ENCODE results near the gene CNTNAP5. TPM values are rescaled to one million over a fixed set of nuclear protein-coding genes. Genes with fewer than 3 reads are reported as not detected.

Gene CNTNAP5
- total and polyA plus RNA-seq, 2 of the 8 experiments (the other 6 are each of a cell fraction or from before 2014, with no cell fraction given): 0.11 to 0.76 TPM

DNA sequence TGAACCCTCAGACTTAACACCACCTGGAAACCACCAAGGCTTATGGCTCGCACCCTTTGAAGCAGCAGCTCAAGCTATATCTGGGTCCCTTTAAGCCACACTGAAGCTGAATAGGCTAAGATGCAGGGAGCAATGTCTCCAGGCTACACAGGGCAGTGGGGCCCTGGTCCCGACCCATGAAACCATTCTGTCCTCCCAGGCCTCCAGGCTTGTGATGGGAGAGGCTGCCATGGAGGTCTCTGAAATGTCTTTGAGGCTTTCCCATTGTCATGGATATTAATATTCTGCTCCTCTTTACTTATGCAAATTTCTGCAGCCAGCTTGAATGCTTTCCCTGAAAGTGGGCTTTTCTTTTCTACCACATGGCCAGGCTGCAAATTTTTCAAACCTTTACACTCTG, 608.7 kb downstream of the CNTNAP5 start:
- POLR2A ChIA-PET (ENCODE audit: partially characterized antibody): no interaction called here
- no peak overlapping the region for H3K4ac ChIP-seq (replicated peaks; ENCODE audit: insufficient read length, low read depth, low read length)
- no peak overlapping the region for H3K9ac ChIP-seq (replicated peaks in 1 of 4; ENCODE audit: extremely low read depth in 1 of 4, low read depth in 3 of 4, low read length in 3 of 4)
- H2AFZ ChIP-seq (ENCODE audit: low read length): no peak overlapping the region
- H2BK120ac ChIP-seq (replicated peaks; ENCODE audit: low read depth, low read length): no peak overlapping the region
- no peak for FAIRE-seq
- CTCF ChIA-PET (ENCODE audit: partially characterized antibody): interaction anchor here (1.1 kb wide), 1 partner anchor 10 kb away, joined by 3 read pairs; no protein-coding TSS in a partner anchor
- no peaks in the 10 kb centered on the region for H3K79me2 ChIP-seq (ENCODE audit: control insufficient read depth in 1 of 2, insufficient read depth in 2 of 2, low read length in 2 of 2)
- no peak for DNase-seq (ENCODE audit: low read depth in 1 of 2, low spot score in 2 of 2)
- no peak overlapping the region for H3K4me3 ChIP-seq (ENCODE audit: extremely low read depth in 1 of 4, insufficient read depth in 2 of 4, low read depth in 3 of 4, low read length in 4 of 4)
- H2BK20ac ChIP-seq (ENCODE audit: low read length): no peak overlapping the region
- no peak overlapping the region for H3K18ac ChIP-seq (ENCODE audit: extremely low read depth, low read length)
- H4K5ac ChIP-seq (ENCODE audit: insufficient read length, low read depth, low read length): no peak overlapping the region
- H2BK15ac ChIP-seq (ENCODE audit: low read length): no peak overlapping the region
- H3K4me2 ChIP-seq (ENCODE audit: insufficient read depth in 1 of 2, low read depth in 2 of 2, low read length in 2 of 2): no peak overlapping the region
- no peaks in the 10 kb centered on the region for H3K27me3 ChIP-seq (replicated peaks in 1 of 4; ENCODE audit: control insufficient read depth in 3 of 4, extremely low read depth in 1 of 4, insufficient read depth in 3 of 4, low read length in 3 of 4)
- H3K9me3 ChIP-seq (ENCODE audit: insufficient read depth in 2 of 2, low read depth in 1 of 2, low read length in 1 of 2): peaks cover 14 to 24% of the 10 kb centered on the region in 2 experiments; a peak in 3 of 4 replicates
- H3K56ac ChIP-seq (replicated peaks; ENCODE audit: insufficient read length, low read depth, low read length): no peak overlapping the region
- H4K20me1 ChIP-seq (replicated peaks in 1 of 2; ENCODE audit: control insufficient read depth in 1 of 2, insufficient read depth in 2 of 2, low read length in 2 of 2): no peaks in the 10 kb centered on the region
- H2BK5ac ChIP-seq (ENCODE audit: low read depth, low read length): no peak overlapping the region
- no peak overlapping the region for H4K8ac ChIP-seq (ENCODE audit: extremely low read depth, insufficient read depth, low read length)
- no peak overlapping the region for H2BK12ac ChIP-seq (ENCODE audit: low read depth, low read length)
- H3K23ac ChIP-seq (ENCODE audit: insufficient read length): no peak overlapping the region
- H2AK5ac ChIP-seq (ENCODE audit: low read depth, low read length): no peak overlapping the region
- H3K14ac ChIP-seq (ENCODE audit: insufficient read length): no peak overlapping the region
- 89% methylated on average over 2 of the region's 2 CpGs; no CpG with 5 or more reads in 1 of the 2 experiments for WGBS, 2 experiments (ENCODE audit: extremely low coverage in 1 of 2, insufficient coverage in 1 of 2, insufficient read length in 1 of 2, insufficient replicate concordance in 2 of 2, low coverage in 1 of 2, low lambda C conversion rate in 2 of 2, missing lambda C conversion rate in 1 of 2)
- no peak overlapping the region for H4K91ac ChIP-seq (replicated peaks; ENCODE audit: insufficient read length, low read length)
- no peak overlapping the region for H3K27ac ChIP-seq (ENCODE audit: low read depth, low read length)
- no peaks in the 10 kb centered on the region for H3K23me2 ChIP-seq (ENCODE audit: low read depth, low read length)
- no peaks in the 10 kb centered on the region for H3K79me1 ChIP-seq (ENCODE audit: low read depth, low read length)
- no peaks in the 10 kb centered on the region for H3K4me1 ChIP-seq (replicated peaks in 1 of 4; ENCODE audit: control insufficient read depth in 3 of 4, insufficient read depth in 4 of 4, low read length in 3 of 4)
- H3K36me3 ChIP-seq (ENCODE audit: control insufficient read depth in 2 of 4, insufficient read depth in 4 of 4, low read length in 3 of 4): no peaks in the 10 kb centered on the region
- TF ChIP-seq SP4 (IDR thresholded peaks at IDR 0.05; ENCODE audit: low read length): no peak
- TF ChIP-seq, protein P1, sequence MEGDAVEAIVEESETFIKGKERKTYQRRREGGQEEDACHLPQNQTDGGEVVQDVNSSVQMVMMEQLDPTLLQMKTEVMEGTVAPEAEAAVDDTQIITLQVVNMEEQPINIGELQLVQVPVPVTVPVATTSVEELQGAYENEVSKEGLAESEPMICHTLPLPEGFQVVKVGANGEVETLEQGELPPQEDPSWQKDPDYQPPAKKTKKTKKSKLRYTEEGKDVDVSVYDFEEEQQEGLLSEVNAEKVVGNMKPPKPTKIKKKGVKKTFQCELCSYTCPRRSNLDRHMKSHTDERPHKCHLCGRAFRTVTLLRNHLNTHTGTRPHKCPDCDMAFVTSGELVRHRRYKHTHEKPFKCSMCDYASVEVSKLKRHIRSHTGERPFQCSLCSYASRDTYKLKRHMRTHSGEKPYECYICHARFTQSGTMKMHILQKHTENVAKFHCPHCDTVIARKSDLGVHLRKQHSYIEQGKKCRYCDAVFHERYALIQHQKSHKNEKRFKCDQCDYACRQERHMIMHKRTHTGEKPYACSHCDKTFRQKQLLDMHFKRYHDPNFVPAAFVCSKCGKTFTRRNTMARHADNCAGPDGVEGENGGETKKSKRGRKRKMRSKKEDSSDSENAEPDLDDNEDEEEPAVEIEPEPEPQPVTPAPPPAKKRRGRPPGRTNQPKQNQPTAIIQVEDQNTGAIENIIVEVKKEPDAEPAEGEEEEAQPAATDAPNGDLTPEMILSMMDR (IDR thresholded peaks at IDR 0.05; ENCODE audit: control extremely low read depth in 1 of 3, insufficient read depth in 1 of 3, low read depth in 1 of 3, low read length in 3 of 3): no peak
- no peak for TF ChIP-seq SP2 (IDR thresholded peaks at IDR 0.05; ENCODE audit: low read length)
- TF ChIP-seq CEBPB (IDR thresholded peaks at IDR 0.05; ENCODE audit: low read depth, low read length): no peak
- TF ChIP-seq, protein P2, sequence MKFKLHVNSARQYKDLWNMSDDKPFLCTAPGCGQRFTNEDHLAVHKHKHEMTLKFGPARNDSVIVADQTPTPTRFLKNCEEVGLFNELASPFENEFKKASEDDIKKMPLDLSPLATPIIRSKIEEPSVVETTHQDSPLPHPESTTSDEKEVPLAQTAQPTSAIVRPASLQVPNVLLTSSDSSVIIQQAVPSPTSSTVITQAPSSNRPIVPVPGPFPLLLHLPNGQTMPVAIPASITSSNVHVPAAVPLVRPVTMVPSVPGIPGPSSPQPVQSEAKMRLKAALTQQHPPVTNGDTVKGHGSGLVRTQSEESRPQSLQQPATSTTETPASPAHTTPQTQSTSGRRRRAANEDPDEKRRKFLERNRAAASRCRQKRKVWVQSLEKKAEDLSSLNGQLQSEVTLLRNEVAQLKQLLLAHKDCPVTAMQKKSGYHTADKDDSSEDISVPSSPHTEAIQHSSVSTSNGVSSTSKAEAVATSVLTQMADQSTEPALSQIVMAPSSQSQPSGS (IDR thresholded peaks at IDR 0.05; ENCODE audit: low read length): no peak
- no peak for TF ChIP-seq CBX5 (IDR thresholded peaks at IDR 0.05; ENCODE audit: low read depth, low read length)
- TF ChIP-seq NANOG (IDR thresholded peaks at IDR 0.05; ENCODE audit: insufficient read depth, low read depth, low read length, poor library complexity, severe bottlenecking): no peak
- TF ChIP-seq SRF (IDR thresholded peaks at IDR 0.05; ENCODE audit: low read depth, low read length): no peak
- no peak for TF ChIP-seq RFX5 (IDR thresholded peaks at IDR 0.05; ENCODE audit: borderline replicate concordance, low read depth, low read length)
- no peak for TF ChIP-seq CHD2 (IDR thresholded peaks at IDR 0.05; ENCODE audit: low read length)
- TF ChIP-seq TAF7 (optimal IDR thresholded peaks at IDR 0.05; ENCODE audit: borderline replicate concordance, low read depth, low read length): no peak

Measured in H1 (cell line).